Lung microvascular endothelial cell (primary cell): Measurements from ENCODE around the gene NUBPL. TPM values are rescaled to one million over a fixed set of nuclear protein-coding genes. Genes with fewer than 3 reads are reported as not detected.
A peak's percentile ranks its signal among the peaks of the same experiment; 100 is the strongest.
"Not testable (repeated sequence)": the region's sequence is repeated elsewhere in the genome, so short reads cannot be mapped to it uniquely, and the experiment has no call there.

Experiments
- DNase-seq, 2 donors: peaks; one replicate each; pipeline versions ENCODE4 v3.0.0 to v3.0.0-alpha.2; 2010; ENCODE audit warnings: low read depth in 2 of 2
- total RNA-seq: library from RNA; depleted of rRNA; stranded (reverse); fragments of >200 nt; gene quantifications from 2 replicates; pipeline ENCODE4 v1.2.1, GENCODE V29; 2014

The NUBPL gene
- total RNA-seq, 1 donor from 2014 or later = 2.4 TPM

GRCh38 chr14:31806249-31806648, 245.0 kb downstream of the NUBPL start:
- no peak for DNase-seq

GRCh38 chr14:31811693-31812628, 250.8 kb downstream of the NUBPL start:
- not testable (repeated sequence) for DNase-seq

GRCh38 chr14:31813724-31814490, 252.7 kb downstream of the NUBPL start:
- DNase-seq = not testable (repeated sequence)

GRCh38 chr14:31819281-31819680, 258.1 kb downstream of the NUBPL start:
- DNase-seq = no peak

GRCh38 chr14:31825459-31825858, 264.3 kb downstream of the NUBPL start:
- DNase-seq = no peak

- no peak for DNase-seq
Measured at GRCh38 chr14:31827325-31827724, 266.1 kb downstream of the NUBPL start.

GRCh38 chr14:31828946-31829868, 268.0 kb downstream of the NUBPL start:
- DNase-seq = peak; percentile 15 to 26

- DNase-seq = peak; percentile 87 to 92
Measured at GRCh38 chr14:31834616-31835015, 273.4 kb downstream of the NUBPL start.

GRCh38 chr14:31835049-31835448, 273.8 kb downstream of the NUBPL start:
- peak; percentile 1 to 15 for DNase-seq

- DNase-seq = no peak
Measured at GRCh38 chr14:31837031-31837430, 275.8 kb downstream of the NUBPL start.

- no peak for DNase-seq
Measured at GRCh38 chr14:31842899-31843298, 281.7 kb downstream of the NUBPL start.

- peak in 1 of 2 donors; percentile 25 for DNase-seq
Measured at GRCh38 chr14:31843361-31844091, 282.3 kb downstream of the NUBPL start.

- no peak for DNase-seq
Measured at GRCh38 chr14:31854508-31855075, 293.4 kb downstream of the NUBPL start.

GRCh38 chr14:31855262-31855661, 294.1 kb downstream of the NUBPL start:
- no peak for DNase-seq

- DNase-seq = not testable (repeated sequence)
Measured at GRCh38 chr14:31856003-31856402, 294.8 kb downstream of the NUBPL start.

- DNase-seq = peak in 1 of 2 donors; percentile 20
Measured at GRCh38 chr14:31858868-31859267, 297.7 kb downstream of the NUBPL start.

GRCh38 chr14:31864937-31865855, 304.0 kb downstream of the NUBPL start:
- DNase-seq = no peak

- no peak for DNase-seq
Measured at GRCh38 chr14:31867570-31867969, 306.4 kb downstream of the NUBPL start.

GRCh38 chr14:31868096-31868495, 306.9 kb downstream of the NUBPL start:
- not testable (repeated sequence) for DNase-seq
